CD4-positive, alpha-beta T cell (primary cell): ENCODE data around the gene ATG2B. TPM values are rescaled to one million over a fixed set of nuclear protein-coding genes. Genes with fewer than 3 reads are reported as not detected.

Experiments
- ATAC-seq: fragments of 200-7000 bp; cut with Tn5 transposase; one replicate; pipeline ENCODE4 v1.10.0; 2022; ENCODE audit warnings: mild to moderate bottlenecking; ENCODE audit not compliant: poor library complexity
- CTCF ChIA-PET: fragments of 350-600 bp; sonication (Branson Sonifier 250); formaldehyde crosslinking; loops from one replicate; lab custom pipeline; 2021; ENCODE audit warnings: antibody characterized with exemption, inconsistent platforms; lab: Charles Lee
- POLR2A ChIA-PET: fragments of 350-600 bp; sonication (Branson Sonifier 250); formaldehyde crosslinking; loops from one replicate; lab custom pipeline; 2021; ENCODE audit warnings: antibody characterized with exemption, inconsistent platforms; lab: Charles Lee
- DNase-seq, 14 experiments: peaks; one replicate each; pipeline ENCODE4 v3.0.0-alpha.2; 2013 to 2020; ENCODE audit warnings: mixed read lengths in 2 of 14
- H3K27ac ChIP-seq, 2 donors: one replicate each; pipeline versions ENCODE4 v1.5.1 to v1.7.0; 2013; ENCODE audit warnings: low read length in 2 of 2, low read depth in 1 of 2, mild to moderate bottlenecking in 1 of 2
- H3K27me3 ChIP-seq, 2 experiments: 1 replicate in 1 of 2; 2 replicates in 1 of 2; pipeline versions ENCODE4 v1.6.1 to v1.7.0; 2013; ENCODE audit warnings: low read length in 2 of 2, control low read depth in 1 of 2, mild to moderate bottlenecking in 1 of 2, moderate library complexity in 1 of 2; ENCODE audit not compliant: insufficient read depth in 2 of 2, control insufficient read depth in 1 of 2
- H3K36me3 ChIP-seq: one replicate; pipeline ENCODE4 v1.6.1; 2013; ENCODE audit warnings: low read length, control low read depth; ENCODE audit not compliant: insufficient read depth
- H3K4me1 ChIP-seq: one replicate; pipeline ENCODE4 v1.6.1; 2013; ENCODE audit warnings: low read length, control low read depth; ENCODE audit not compliant: insufficient read depth
- H3K4me3 ChIP-seq: one replicate; pipeline ENCODE4 v1.5.1; 2013; ENCODE audit warnings: mild to moderate bottlenecking, low read length, moderate library complexity
- H3K9me3 ChIP-seq, 2 experiments: 1 replicate in 1 of 2; 2 replicates in 1 of 2; pipeline versions ENCODE4 v1.6.1 to v1.7.0; 2013; ENCODE audit warnings: low read length in 2 of 2, mild to moderate bottlenecking in 2 of 2, control low read depth in 1 of 2, moderate library complexity in 1 of 2; ENCODE audit not compliant: control insufficient read depth in 1 of 2, insufficient read depth in 1 of 2
- H3K27ac Mint-ChIP-seq: one replicate; pipeline ENCODE4 v1.8.0; 2020; ENCODE audit warnings: mixed read lengths
- H3K27me3 Mint-ChIP-seq: one replicate; pipeline ENCODE4 v1.8.0; 2021; ENCODE audit warnings: mixed read lengths
- H3K36me3 Mint-ChIP-seq: one replicate; pipeline ENCODE4 v1.8.0; 2021; ENCODE audit warnings: low read depth, mixed read lengths
- H3K4me1 Mint-ChIP-seq: one replicate; pipeline ENCODE4 v1.8.0; 2021; ENCODE audit warnings: low read depth, mixed read lengths
- H3K4me3 Mint-ChIP-seq: one replicate; pipeline ENCODE4 v1.8.0; 2020; ENCODE audit warnings: mild to moderate bottlenecking, mixed read lengths
- H3K9me3 Mint-ChIP-seq: one replicate; pipeline ENCODE4 v1.8.0; 2020; ENCODE audit warnings: mixed read lengths
- CTCF ChIP-seq: fragments of 200-600 bp; IDR thresholded peaks from one replicate; pipeline ENCODE4 v1.8.0; 2022; ENCODE audit warnings: antibody characterized with exemption, mild to moderate bottlenecking
- intact Hi-C, 2 experiments: fragments of 100-400 bp; cut with DNase I in 1 of 2; cut with micrococcal nuclease in 1 of 2; formaldehyde crosslinking; loops; one replicate each; pipeline versions ENCODE4 v1.15.1 to v1.9.0; 2023 to 2025; cut with DNase I, micrococcal nuclease
- total RNA-seq, 174 experiments: library from RNA in 2 of 174; stranded (reverse) in 2 of 174; gene quantifications; one replicate each; pipeline ENCODE4 v1.2.3 and lab custom pipeline; 2021 to 2026

ATG2B gene
- total RNA-seq, 2 experiments from 2014 or later, result 20.1 to 20.2 TPM

GRCh38 chr14:96364962-96365361, 1.8 kb upstream of the ATG2B start:
- peak overlapping the region; percentile 89 for H3K27ac Mint-ChIP-seq
- peak overlapping the region; percentile 95 for H3K4me3 Mint-ChIP-seq
- H3K4me1 Mint-ChIP-seq, result peaks cover 74% of the 10 kb centered on the region
- H3K36me3 ChIP-seq, result no peaks in the 10 kb centered on the region
- H3K4me3 ChIP-seq, result no peak overlapping the region
- DNase-seq (no peak), ATAC-seq (no peak)
- no peaks in the 10 kb centered on the region for H3K9me3 ChIP-seq
- POLR2A ChIA-PET, result interaction anchor here (1.4 to 2.0 kb wide), 2 partner anchors 24 to 26 kb away, joined by 3 to 5 read pairs; no protein-coding TSS in a partner anchor
- peaks cover 28% of the 10 kb centered on the region for H3K4me1 ChIP-seq
- H3K9me3 Mint-ChIP-seq, result no peaks in the 10 kb centered on the region
- no peak overlapping the region for H3K27ac ChIP-seq
- no peaks in the 10 kb centered on the region for H3K27me3 Mint-ChIP-seq
- intact Hi-C loops, result loop anchor here (10.0 kb wide), 3 partner anchors 140 to 840 kb away; partner anchors contain the start of genes PAPOLA (in 1 of the 2) and VRK1 (in 1 of the 2)
- H3K27me3 ChIP-seq, result no peaks in the 10 kb centered on the region
- no peak for TF ChIP-seq CTCF
- peaks cover 28% of the 10 kb centered on the region for H3K36me3 Mint-ChIP-seq
- CTCF ChIA-PET, result no interaction called here

- H3K36me3 Mint-ChIP-seq, result peaks cover 25% of the 10 kb centered on the region
- H3K4me1 Mint-ChIP-seq, result peaks cover 72% of the 10 kb centered on the region
- Histone ChIP-seq H3K36me3 (no peaks in the 10 kb centered on the region), H3K9me3 (no peaks in the 10 kb centered on the region), H3K4me3 (peak overlapping the region; percentile 80), H3K27ac (peak overlapping the region; percentile 62 to 97), H3K27me3 (no peaks in the 10 kb centered on the region), H3K4me1 (peaks cover 28% of the 10 kb centered on the region)
- peak; percentile 10 to 65 (median 40) for DNase-seq
- intact Hi-C loops, result loop anchor here (1.0 to 10.0 kb wide), 6 partner anchors 27 to 839 kb away; partner anchors contain the start of genes PAPOLA (in 1 of the 2) and VRK1 (in 1 of the 2)
- peak overlapping the region; percentile 89 for H3K27ac Mint-ChIP-seq
- ChIA-PET POLR2A (interaction anchor here (0.8 to 2.1 kb wide), 3 partner anchors 25 to 28 kb away, joined by 4 to 13 read pairs (median 5); partner anchors contain the start of gene AK7), CTCF (no interaction called here)
- no peaks in the 10 kb centered on the region for H3K27me3 Mint-ChIP-seq
- H3K4me3 Mint-ChIP-seq, result peak overlapping the region; percentile 95
- ATAC-seq, result peak; percentile 23
- TF ChIP-seq CTCF, result no peak
- H3K9me3 Mint-ChIP-seq, result no peaks in the 10 kb centered on the region
These were observed 703 bp upstream of the ATG2B start for GRCh38 chr14:96363751-96364336.

- POLR2A ChIA-PET, result interaction anchor here (2.1 kb wide), 1 partner anchor 28 kb away, joined by 13 read pairs; no protein-coding TSS in a partner anchor
- H3K4me1 ChIP-seq, result peaks cover 28% of the 10 kb centered on the region
- Mint-ChIP-seq H3K36me3 (peaks cover 20% of the 10 kb centered on the region), H3K9me3 (no peaks in the 10 kb centered on the region), H3K27ac (peak overlapping the region; percentile 89), H3K27me3 (no peaks in the 10 kb centered on the region), H3K4me3 (peak overlapping the region; percentile 93), H3K4me1 (peaks cover 64% of the 10 kb centered on the region)
- no peaks in the 10 kb centered on the region for H3K36me3 ChIP-seq
- CTCF ChIA-PET, result no interaction called here
- ATAC-seq (peak; percentile 48), DNase-seq (peak; percentile 19 to 86 (median 36))
- H3K4me3 ChIP-seq, result peak overlapping the region; percentile 89
- no peak for TF ChIP-seq CTCF
- intact Hi-C loops, result loop anchor here (2.0 to 10.0 kb wide), 5 partner anchors 62 to 838 kb away; partner anchors contain the start of genes PAPOLA (in 1 of the 2) and VRK1 (in 1 of the 2)
- no peaks in the 10 kb centered on the region for H3K9me3 ChIP-seq
- peak overlapping the region; percentile 87 to 97 for H3K27ac ChIP-seq
- no peaks in the 10 kb centered on the region for H3K27me3 ChIP-seq
These were observed 823 bp downstream of the ATG2B start for GRCh38 chr14:96362071-96362964.
